ENCODE results near the gene ZNF691.
"Not testable (repeated sequence)": the region's sequence is repeated elsewhere in the genome, so short reads cannot be mapped to it uniquely, and the experiment has no call there.

ZNF691 gene

GRCh38 chr1:42859366-42859765 lies 13.0 kb downstream of the ZNF691 start:
- not testable (repeated sequence) for DNase-seq (ENCODE audit: low read depth)

- no peak for DNase-seq (ENCODE audit: low read depth)
These were observed 14.1 kb downstream of the ZNF691 start for GRCh38 chr1:42860339-42861013.

GRCh38 chr1:42861014-42861399 lies 14.6 kb downstream of the ZNF691 start:
- DNase-seq (ENCODE audit: low read depth), result no peak

GRCh38 chr1:42866549-42866948 lies 20.1 kb downstream of the ZNF691 start:
- DNase-seq (ENCODE audit: low read depth), result no peak

GRCh38 chr1:42868466-42868865 lies 22.1 kb downstream of the ZNF691 start:
- not testable (repeated sequence) for DNase-seq (ENCODE audit: low read depth)

- not testable (repeated sequence) for DNase-seq (ENCODE audit: low read depth)
These were observed 22.8 kb downstream of the ZNF691 start for GRCh38 chr1:42869254-42869653.

GRCh38 chr1:42869751-42870150 lies 23.3 kb downstream of the ZNF691 start:
- not testable (repeated sequence) for DNase-seq (ENCODE audit: low read depth)

GRCh38 chr1:42873108-42873507 lies 26.7 kb downstream of the ZNF691 start:
- DNase-seq (ENCODE audit: low read depth), result not testable (repeated sequence)

GRCh38 chr1:42873670-42874069 lies 27.3 kb downstream of the ZNF691 start:
- no peak for DNase-seq (ENCODE audit: low read depth)

GRCh38 chr1:42876009-42876408 lies 29.6 kb downstream of the ZNF691 start:
- DNase-seq (ENCODE audit: low read depth), result no peak

- no peak for DNase-seq (ENCODE audit: low read depth)
These were observed 31.0 kb downstream of the ZNF691 start for GRCh38 chr1:42877380-42877779.

- DNase-seq (ENCODE audit: low read depth), result no peak
These were observed 34.0 kb downstream of the ZNF691 start for GRCh38 chr1:42880384-42880783.

GRCh38 chr1:42886046-42886739 lies 39.8 kb downstream of the ZNF691 start:
- no peak for DNase-seq (ENCODE audit: low read depth)

- no peak for DNase-seq (ENCODE audit: low read depth)
These were observed 40.4 kb downstream of the ZNF691 start for GRCh38 chr1:42886800-42887199.

- DNase-seq (ENCODE audit: low read depth), result no peak
These were observed 41.0 kb downstream of the ZNF691 start for GRCh38 chr1:42887366-42887765.

GRCh38 chr1:42888013-42888633 lies 41.7 kb downstream of the ZNF691 start:
- no peak for DNase-seq (ENCODE audit: low read depth)

GRCh38 chr1:42889264-42889663 lies 42.9 kb downstream of the ZNF691 start:
- no peak for DNase-seq (ENCODE audit: low read depth)

- no peak for DNase-seq (ENCODE audit: low read depth)
These were observed 45.2 kb downstream of the ZNF691 start for GRCh38 chr1:42891465-42892138.

- not testable (repeated sequence) for DNase-seq (ENCODE audit: low read depth)
These were observed 53.5 kb downstream of the ZNF691 start for GRCh38 chr1:42899960-42900359.
